DND-41 (cell line): ENCODE results near the gene ACAD9.

Experiments used
- ATAC-seq: fragments of 200-7000 bp; cut with Tn5 transposase; 3 replicates; pipeline ENCODE4 v1.9.1; 2021; ENCODE audit warnings: low read depth; ENCODE audit not compliant: insufficient read depth
- DNase-seq: peaks from one replicate; pipeline ENCODE4 v3.0.0-alpha.2; 2020
- H2AFZ ChIP-seq: 2 replicates; pipeline ENCODE4 v1.6.0; 2012; ENCODE audit warnings: low read depth, low read length
- H3K27ac ChIP-seq: 2 replicates; pipeline ENCODE4 v1.5.1; 2012; ENCODE audit warnings: low read length, inconsistent platforms
- H3K27me3 ChIP-seq: fragments of 200-600 bp; sonication (generic); 2 replicates; pipeline ENCODE4 v1.6.0; 2012; ENCODE audit warnings: low read length, mild to moderate bottlenecking, inconsistent platforms; ENCODE audit not compliant: insufficient read depth, poor library complexity
- H3K36me3 ChIP-seq: 2 replicates; pipeline ENCODE4 v1.5.1; 2012; ENCODE audit warnings: low read length, inconsistent platforms; ENCODE audit not compliant: insufficient read depth
- H3K4me1 ChIP-seq: 2 replicates; pipeline ENCODE4 v1.5.1; 2012; ENCODE audit warnings: mild to moderate bottlenecking, low read length; ENCODE audit not compliant: insufficient read depth
- H3K4me2 ChIP-seq: 2 replicates; pipeline ENCODE4 v1.6.0; 2012; ENCODE audit warnings: mild to moderate bottlenecking, moderate library complexity, low read length, inconsistent platforms; ENCODE audit not compliant: insufficient read depth
- H3K4me3 ChIP-seq, 2 experiments: fragments of 200-600 bp in 1 of 2; shearing (Covaris generic) in 1 of 2; 2 replicates each; pipeline ENCODE4 v1.5.1; 2012 to 2016; ENCODE audit warnings: inconsistent platforms in 2 of 2, low read length in 2 of 2, mild to moderate bottlenecking in 2 of 2, low read depth in 1 of 2, moderate library complexity in 1 of 2
- H3K79me2 ChIP-seq: 2 replicates; pipeline ENCODE4 v1.6.0; 2012; ENCODE audit warnings: low read length, inconsistent platforms; ENCODE audit not compliant: insufficient read depth
- H3K9ac ChIP-seq: 2 replicates; pipeline ENCODE4 v1.6.0; 2012; ENCODE audit warnings: low read depth, mild to moderate bottlenecking, inconsistent platforms, low read length, moderate library complexity
- H3K9me3 ChIP-seq: 2 replicates; pipeline ENCODE4 v1.5.1; 2012; ENCODE audit warnings: low read length, moderate library complexity, mild to moderate bottlenecking, inconsistent platforms; ENCODE audit not compliant: insufficient read depth, severe bottlenecking
- H4K20me1 ChIP-seq: 2 replicates; pipeline ENCODE4 v1.6.0; 2012; ENCODE audit warnings: low read length; ENCODE audit not compliant: insufficient read depth
- EZH2 ChIP-seq: IDR thresholded peaks from 3 replicates; pipeline ENCODE4 v1.6.1; 2012; ENCODE audit warnings: borderline replicate concordance, low read depth, mild to moderate bottlenecking, moderate library complexity, low read length, inconsistent platforms; ENCODE audit not compliant: severe bottlenecking
- TF ChIP-seq, protein P1 (sequence below): IDR thresholded peaks from 2 replicates; pipeline ENCODE4 v1.5.1; 2012; ENCODE audit warnings: borderline replicate concordance, low read length, moderate library complexity, mild to moderate bottlenecking; ENCODE audit not compliant: poor library complexity, severe bottlenecking; ENCODE audit errors: extremely low read depth

The ACAD9 gene

GRCh38 chr3:128906031-128906803 is 26.8 kb downstream of the ACAD9 start:
- no peak for ATAC-seq
- no peak overlapping the region for H3K9ac ChIP-seq
- DNase-seq = no peak
- H3K27me3 ChIP-seq = no peaks in the 10 kb centered on the region
- no peaks in the 10 kb centered on the region for H3K9me3 ChIP-seq
- H3K4me1 ChIP-seq = no peaks in the 10 kb centered on the region
- no peak overlapping the region for H3K27ac ChIP-seq
- peaks cover 7% of the 10 kb centered on the region for H4K20me1 ChIP-seq
- peaks cover 100% of the 10 kb centered on the region for H3K36me3 ChIP-seq
- H3K79me2 ChIP-seq = no peaks in the 10 kb centered on the region
- H3K4me2 ChIP-seq = no peak overlapping the region
- H2AFZ ChIP-seq = no peak overlapping the region
- H3K4me3 ChIP-seq = no peak overlapping the region
- TF ChIP-seq EZH2 = no peak
- TF ChIP-seq, protein P1, sequence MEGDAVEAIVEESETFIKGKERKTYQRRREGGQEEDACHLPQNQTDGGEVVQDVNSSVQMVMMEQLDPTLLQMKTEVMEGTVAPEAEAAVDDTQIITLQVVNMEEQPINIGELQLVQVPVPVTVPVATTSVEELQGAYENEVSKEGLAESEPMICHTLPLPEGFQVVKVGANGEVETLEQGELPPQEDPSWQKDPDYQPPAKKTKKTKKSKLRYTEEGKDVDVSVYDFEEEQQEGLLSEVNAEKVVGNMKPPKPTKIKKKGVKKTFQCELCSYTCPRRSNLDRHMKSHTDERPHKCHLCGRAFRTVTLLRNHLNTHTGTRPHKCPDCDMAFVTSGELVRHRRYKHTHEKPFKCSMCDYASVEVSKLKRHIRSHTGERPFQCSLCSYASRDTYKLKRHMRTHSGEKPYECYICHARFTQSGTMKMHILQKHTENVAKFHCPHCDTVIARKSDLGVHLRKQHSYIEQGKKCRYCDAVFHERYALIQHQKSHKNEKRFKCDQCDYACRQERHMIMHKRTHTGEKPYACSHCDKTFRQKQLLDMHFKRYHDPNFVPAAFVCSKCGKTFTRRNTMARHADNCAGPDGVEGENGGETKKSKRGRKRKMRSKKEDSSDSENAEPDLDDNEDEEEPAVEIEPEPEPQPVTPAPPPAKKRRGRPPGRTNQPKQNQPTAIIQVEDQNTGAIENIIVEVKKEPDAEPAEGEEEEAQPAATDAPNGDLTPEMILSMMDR = no peak

GRCh38 chr3:128906804-128907525 is 27.5 kb downstream of the ACAD9 start:
- Histone ChIP-seq H3K79me2 (no peaks in the 10 kb centered on the region), H3K9ac (no peak overlapping the region), H3K9me3 (no peaks in the 10 kb centered on the region), H2AFZ (no peak overlapping the region), H3K4me2 (no peak overlapping the region), H3K4me1 (no peaks in the 10 kb centered on the region), H3K4me3 (no peak overlapping the region), H3K27me3 (no peaks in the 10 kb centered on the region), H3K36me3 (peaks cover 100% of the 10 kb centered on the region), H4K20me1 (peaks cover 7% of the 10 kb centered on the region), H3K27ac (no peak overlapping the region)
- no peak for TF ChIP-seq EZH2
- TF ChIP-seq, protein P1 = no peak
- ATAC-seq = no peak
- no peak for DNase-seq

DNA sequence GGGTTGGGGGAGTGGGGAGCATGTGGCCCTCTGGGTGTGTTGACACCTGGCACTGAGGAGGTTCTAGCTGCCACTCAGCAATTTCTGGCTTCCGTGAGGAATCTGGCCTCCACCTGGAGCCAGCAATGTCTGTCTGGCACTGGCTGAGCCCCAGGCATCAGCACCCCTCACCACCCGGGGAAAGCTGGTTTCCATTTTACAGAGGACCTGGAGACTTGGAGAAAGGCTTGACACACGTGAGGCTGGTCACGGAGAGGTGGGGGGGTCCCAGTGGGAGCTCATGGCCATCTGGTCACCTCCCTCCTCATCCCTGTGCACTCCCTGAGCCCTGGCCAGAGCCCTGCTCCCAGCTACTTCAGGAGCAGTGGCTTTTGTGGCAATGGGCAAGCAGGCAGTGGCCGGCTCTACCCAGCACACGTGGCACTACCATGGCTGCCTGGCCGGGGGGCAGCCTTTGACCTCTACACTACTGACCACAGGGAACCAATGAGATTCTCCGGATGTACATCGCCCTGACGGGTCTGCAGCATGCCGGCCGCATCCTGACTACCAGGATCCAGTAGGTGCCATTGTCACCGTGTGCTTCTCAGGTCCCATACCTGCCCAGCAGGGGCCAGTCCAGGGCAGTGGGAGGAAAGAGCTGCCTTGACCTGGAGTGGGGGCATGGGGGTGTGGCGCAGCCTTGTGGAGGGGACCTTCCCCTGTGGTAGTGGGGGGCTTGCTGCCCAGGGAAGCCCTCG is 28.5 kb downstream of the ACAD9 start:
- no peaks in the 10 kb centered on the region for H3K27me3 ChIP-seq
- no peak overlapping the region for H3K9ac ChIP-seq
- H4K20me1 ChIP-seq = peaks cover 7% of the 10 kb centered on the region
- H3K4me2 ChIP-seq = no peak overlapping the region
- no peak overlapping the region for H3K27ac ChIP-seq
- no peaks in the 10 kb centered on the region for H3K79me2 ChIP-seq
- no peak overlapping the region for H3K4me3 ChIP-seq
- DNase-seq (no peak), ATAC-seq (no peak)
- no peaks in the 10 kb centered on the region for H3K9me3 ChIP-seq
- H2AFZ ChIP-seq = no peak overlapping the region
- peaks cover 100% of the 10 kb centered on the region for H3K36me3 ChIP-seq
- TF ChIP-seq, protein P1 = no peak
- no peak for TF ChIP-seq EZH2
- H3K4me1 ChIP-seq = no peaks in the 10 kb centered on the region
